Right hindlimb (tissue), 1 donor: ENCODE results near the gene GRK5.
A peak's percentile ranks its signal among the peaks of the same experiment; 100 is the strongest.

Source experiments
- DNase-seq: peaks from one replicate; pipeline ENCODE4 v3.0.0-alpha.2; 2018

GRK5 gene

GRCh38 chr10:119495021-119495505, 287.7 kb downstream of the GRK5 start:
- DNase-seq = no peak

GRCh38 chr10:119495545-119495944, 288.2 kb downstream of the GRK5 start:
- no peak for DNase-seq

GRCh38 chr10:119496273-119496672, 288.9 kb downstream of the GRK5 start:
- DNase-seq = no peak

GRCh38 chr10:119497243-119497642, 289.9 kb downstream of the GRK5 start:
- no peak for DNase-seq

- no peak for DNase-seq
Observed at GRCh38 chr10:119498889-119499676, 291.7 kb downstream of the GRK5 start.

- no peak for DNase-seq
Observed at GRCh38 chr10:119499677-119500002, 292.3 kb downstream of the GRK5 start.

GRCh38 chr10:119500123-119500795, 292.9 kb downstream of the GRK5 start:
- DNase-seq = no peak

GRCh38 chr10:119500821-119501220, 293.4 kb downstream of the GRK5 start:
- no peak for DNase-seq

GRCh38 chr10:119501690-119502089, 294.3 kb downstream of the GRK5 start:
- DNase-seq = no peak

GRCh38 chr10:119502209-119502608, 294.8 kb downstream of the GRK5 start:
- DNase-seq = no peak

GRCh38 chr10:119502618-119503155, 295.3 kb downstream of the GRK5 start:
- DNase-seq = no peak

GRCh38 chr10:119503821-119504220, 296.4 kb downstream of the GRK5 start:
- no peak for DNase-seq

- no peak for DNase-seq
Observed at GRCh38 chr10:119504651-119505050, 297.3 kb downstream of the GRK5 start.

- peak; percentile 92 for DNase-seq
Observed at GRCh38 chr10:119505131-119505551, 297.8 kb downstream of the GRK5 start.
